Measurements from ENCODE around the gene TUBB4A. TPM values are rescaled to one million over a fixed set of nuclear protein-coding genes. Genes with fewer than 3 reads are reported as not detected.

The TUBB4A gene
- total and polyA plus RNA-seq, 8 donors = 1.1 to 5.5 (median 2.7) TPM

GRCh38 chr19:6452899-6453298 lies 49.2 kb downstream of the TUBB4A start:
- TF ChIP-seq CTCF (IDR thresholded peaks at IDR 0.05) = no peak
- H3K4me3 ChIP-seq = no peak overlapping the region
- H3K27ac ChIP-seq = no peak overlapping the region
- peaks cover 0 to 16% (median 6%) of the 10 kb centered on the region in 3 donors for H3K36me3 ChIP-seq
- no peak for FAIRE-seq
- WGBS, 2 donors = 100% methylated on average over 2 of the region's 2 CpGs
- intact Hi-C loops (cut with DNase I) = no loop called here
- H3K27me3 ChIP-seq = no peaks in the 10 kb centered on the region
- H3K9me3 ChIP-seq = no peaks in the 10 kb centered on the region
- no peaks in the 10 kb centered on the region for H3K4me1 ChIP-seq
- no peak for DNase-seq
- no peak for ATAC-seq

- Histone ChIP-seq H3K27me3 (no peaks in the 10 kb centered on the region), H3K27ac (no peak overlapping the region), H3K4me1 (no peaks in the 10 kb centered on the region), H3K4me3 (no peak overlapping the region), H3K36me3 (peaks cover 0 to 16% (median 6%) of the 10 kb centered on the region in 3 donors), H3K9me3 (no peaks in the 10 kb centered on the region)
- WGBS, 2 donors = 97% methylated on average over 19 of the region's 19 CpGs
- no peak for FAIRE-seq
- ATAC-seq = no peak
- intact Hi-C loops (cut with DNase I) = no loop called here
- TF ChIP-seq CTCF (IDR thresholded peaks at IDR 0.05) = no peak
- no peak for DNase-seq
These were observed 49.9 kb downstream of the TUBB4A start for GRCh38 chr19:6452223-6452614.

- Histone ChIP-seq H3K9me3 (no peaks in the 10 kb centered on the region), H3K27me3 (no peaks in the 10 kb centered on the region), H3K4me1 (no peaks in the 10 kb centered on the region), H3K36me3 (peaks cover 0 to 16% (median 6%) of the 10 kb centered on the region in 3 donors), H3K27ac (no peak overlapping the region), H3K4me3 (no peak overlapping the region)
- intact Hi-C loops (cut with DNase I) = no loop called here
- 90 to 93% methylated on average over 6 to 7 of the region's 7 CpGs for WGBS, 2 donors
- no peak for FAIRE-seq
- TF ChIP-seq CTCF (IDR thresholded peaks at IDR 0.05) = no peak
- no peak for ATAC-seq
- no peak for DNase-seq
These were observed 50.4 kb downstream of the TUBB4A start for GRCh38 chr19:6451583-6452222.

GRCh38 chr19:6450166-6450565 lies 51.9 kb downstream of the TUBB4A start:
- no peaks in the 10 kb centered on the region for H3K4me1 ChIP-seq
- TF ChIP-seq CTCF (IDR thresholded peaks at IDR 0.05) = no peak
- no peaks in the 10 kb centered on the region for H3K27me3 ChIP-seq
- intact Hi-C loops (cut with DNase I) = no loop called here
- H3K27ac ChIP-seq = no peak overlapping the region
- H3K9me3 ChIP-seq = no peaks in the 10 kb centered on the region
- ATAC-seq (no peak), DNase-seq (no peak), FAIRE-seq (no peak)
- WGBS, 2 donors = 98 to 99% methylated on average over 5 of the region's 5 CpGs
- H3K36me3 ChIP-seq = peaks cover 0 to 16% (median 6%) of the 10 kb centered on the region in 3 donors
- H3K4me3 ChIP-seq = no peak overlapping the region

GRCh38 chr19:6448045-6448444 lies 54.1 kb downstream of the TUBB4A start:
- DNase-seq = no peak
- H3K27ac ChIP-seq = no peak overlapping the region
- no peak for FAIRE-seq
- no peaks in the 10 kb centered on the region for H3K9me3 ChIP-seq
- 94 to 99% methylated on average over 3 of the region's 3 CpGs for WGBS, 2 donors
- intact Hi-C loops (cut with DNase I) = no loop called here
- no peak for TF ChIP-seq CTCF (IDR thresholded peaks at IDR 0.05)
- H3K36me3 ChIP-seq = peaks cover 0 to 3% (median 0%) of the 10 kb centered on the region in 3 donors
- no peak overlapping the region for H3K4me3 ChIP-seq
- no peak for ATAC-seq
- no peaks in the 10 kb centered on the region for H3K4me1 ChIP-seq
- H3K27me3 ChIP-seq = no peaks in the 10 kb centered on the region

Data from pancreas (tissue), 10 donors.